ENCODE results near the gene CETP.

Gene CETP, protein sequence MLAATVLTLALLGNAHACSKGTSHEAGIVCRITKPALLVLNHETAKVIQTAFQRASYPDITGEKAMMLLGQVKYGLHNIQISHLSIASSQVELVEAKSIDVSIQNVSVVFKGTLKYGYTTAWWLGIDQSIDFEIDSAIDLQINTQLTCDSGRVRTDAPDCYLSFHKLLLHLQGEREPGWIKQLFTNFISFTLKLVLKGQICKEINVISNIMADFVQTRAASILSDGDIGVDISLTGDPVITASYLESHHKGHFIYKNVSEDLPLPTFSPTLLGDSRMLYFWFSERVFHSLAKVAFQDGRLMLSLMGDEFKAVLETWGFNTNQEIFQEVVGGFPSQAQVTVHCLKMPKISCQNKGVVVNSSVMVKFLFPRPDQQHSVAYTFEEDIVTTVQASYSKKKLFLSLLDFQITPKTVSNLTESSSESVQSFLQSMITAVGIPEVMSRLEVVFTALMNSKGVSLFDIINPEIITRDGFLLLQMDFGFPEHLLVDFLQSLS

DNA sequence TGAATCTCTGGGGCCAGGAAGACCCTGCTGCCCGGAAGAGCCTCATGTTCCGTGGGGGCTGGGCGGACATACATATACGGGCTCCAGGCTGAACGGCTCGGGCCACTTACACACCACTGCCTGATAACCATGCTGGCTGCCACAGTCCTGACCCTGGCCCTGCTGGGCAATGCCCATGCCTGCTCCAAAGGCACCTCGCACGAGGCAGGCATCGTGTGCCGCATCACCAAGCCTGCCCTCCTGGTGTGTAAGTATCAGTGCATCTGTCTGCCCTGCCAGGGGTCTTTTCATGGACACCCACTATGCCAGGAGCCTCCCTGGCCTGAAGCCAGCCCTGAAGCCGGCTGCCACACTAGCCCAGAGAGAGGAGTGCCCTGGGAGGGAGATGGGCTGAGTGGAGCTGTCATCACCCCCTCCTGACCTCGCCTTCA is at the start of gene CETP:
CETP (plus strand) TSS at position 100 of the 431 bp plus-strand sequence; CDS start at position 130, 30 bp downstream.
- no peak for FAIRE-seq

- FAIRE-seq: no peak
These were observed 48.7 kb upstream of the CETP start for GRCh38 chr16:56912746-56913708.

GRCh38 chr16:56914896-56915295 is 46.9 kb upstream of the CETP start:
- FAIRE-seq: no peak

DNA sequence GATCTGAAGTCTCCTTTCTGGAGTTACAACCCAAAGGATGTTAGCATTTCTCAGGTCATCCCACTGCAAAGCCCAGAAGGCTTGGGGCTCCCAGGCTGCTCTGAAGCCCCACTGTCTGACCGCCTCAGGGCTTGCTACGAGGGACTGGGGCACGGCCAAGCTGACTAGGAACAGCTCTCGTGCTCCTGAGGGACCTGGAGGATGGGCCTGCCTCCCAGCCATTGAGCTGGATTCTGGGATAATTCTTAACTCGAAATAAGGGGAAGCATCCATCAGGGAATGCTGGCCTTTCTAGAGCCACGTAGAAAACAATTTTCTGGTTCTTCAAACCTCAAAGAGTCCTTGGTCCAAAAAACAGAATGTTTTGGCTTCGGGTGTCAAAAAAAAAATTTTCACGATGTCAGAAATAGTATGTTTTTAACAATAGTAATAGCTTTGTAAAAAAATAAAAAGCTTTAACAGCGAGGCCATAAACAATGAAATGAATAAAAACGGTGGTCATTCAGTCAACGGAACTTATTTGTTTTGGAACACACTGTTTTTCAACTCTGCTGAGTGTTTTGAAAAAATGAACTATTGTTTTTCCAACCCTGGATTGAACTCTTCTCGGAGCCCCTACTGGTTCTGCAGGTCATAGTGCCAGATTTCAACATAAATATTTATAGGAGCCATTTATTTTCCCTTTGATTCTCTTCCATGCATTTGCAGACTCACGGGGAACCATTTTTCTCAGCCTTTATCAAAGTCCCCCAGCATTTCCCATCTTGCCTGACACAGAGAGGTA is 46.2 kb upstream of the CETP start:
- no peak for FAIRE-seq

- FAIRE-seq: no peak
These were observed 45.0 kb upstream of the CETP start for GRCh38 chr16:56916571-56917403.

DNA sequence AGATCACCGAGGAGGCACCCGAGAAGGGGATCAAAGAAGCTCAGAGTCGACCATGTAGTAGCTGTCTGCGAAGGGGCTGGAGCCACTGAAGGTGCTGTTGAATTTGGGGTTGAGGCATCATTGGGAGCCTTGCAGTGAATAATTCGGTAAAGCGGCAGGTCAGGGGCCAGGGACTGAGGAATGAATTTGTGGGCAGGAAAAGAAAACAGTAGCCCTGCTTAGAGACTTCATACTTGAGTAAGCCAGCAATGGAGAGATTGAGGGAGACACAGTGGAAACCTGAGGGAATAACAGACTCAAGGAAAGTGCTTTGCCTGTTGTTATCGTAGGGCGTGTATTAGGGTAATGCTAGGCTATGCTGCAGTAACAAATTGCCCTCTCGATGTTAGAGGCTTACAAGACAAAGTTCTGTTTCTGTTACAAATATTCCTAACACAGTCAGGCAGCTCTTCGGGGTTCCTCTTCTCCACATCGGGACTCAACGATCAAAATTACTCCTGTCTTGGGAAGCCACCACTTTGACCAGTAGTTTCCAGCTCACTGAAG is 43.2 kb upstream of the CETP start:
- no peak for FAIRE-seq

- FAIRE-seq: no peak
These were observed 42.5 kb upstream of the CETP start for GRCh38 chr16:56919099-56919800.

DNA sequence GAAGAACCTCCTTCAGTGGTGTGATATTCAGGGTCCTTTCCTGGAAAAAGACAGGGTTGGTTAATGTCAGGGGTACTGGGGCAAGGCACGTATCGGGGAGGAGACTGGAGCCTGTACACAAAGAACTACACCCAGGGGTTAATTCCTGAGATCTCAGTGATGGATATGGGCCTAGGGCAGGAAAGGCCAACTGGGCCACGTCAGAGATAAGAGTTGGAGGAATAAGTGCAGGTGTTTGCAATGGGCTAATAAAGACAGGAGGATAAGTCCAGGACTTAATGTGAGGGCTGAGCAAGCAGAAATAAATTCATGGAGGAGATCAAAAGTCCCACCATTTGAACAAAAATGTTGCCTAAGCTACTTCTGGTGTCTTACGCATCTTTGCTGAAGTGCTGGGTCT is 40.2 kb upstream of the CETP start:
- FAIRE-seq: no peak

DNA sequence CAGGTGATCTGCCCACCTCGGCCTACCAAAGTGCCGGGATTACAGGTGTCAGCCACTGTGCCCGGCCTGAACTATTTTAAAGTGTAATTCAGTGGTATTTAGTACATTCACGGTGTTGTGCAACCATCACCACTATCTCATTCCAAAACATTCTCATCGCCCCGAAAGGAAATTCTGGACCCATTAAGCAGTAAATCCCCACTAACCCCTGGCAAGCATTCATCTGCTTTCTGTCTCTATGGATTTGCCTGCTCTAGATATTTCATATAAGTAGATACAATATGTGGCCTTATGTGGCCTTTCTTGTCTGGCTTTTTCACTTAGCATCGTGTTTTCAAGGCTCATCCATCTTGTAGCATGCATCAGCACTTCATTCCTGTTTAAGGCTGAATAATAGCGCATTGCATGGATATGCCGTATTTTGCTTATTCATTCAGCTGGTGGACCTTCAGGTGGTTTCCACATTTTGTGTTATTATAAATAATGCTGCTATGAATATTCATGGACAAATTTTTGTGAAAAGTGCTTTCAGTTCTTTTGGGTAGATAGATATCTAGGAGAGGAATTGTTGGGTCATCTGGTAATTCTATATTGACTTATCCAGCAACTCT is 38.2 kb upstream of the CETP start:
- no peak for FAIRE-seq

DNA sequence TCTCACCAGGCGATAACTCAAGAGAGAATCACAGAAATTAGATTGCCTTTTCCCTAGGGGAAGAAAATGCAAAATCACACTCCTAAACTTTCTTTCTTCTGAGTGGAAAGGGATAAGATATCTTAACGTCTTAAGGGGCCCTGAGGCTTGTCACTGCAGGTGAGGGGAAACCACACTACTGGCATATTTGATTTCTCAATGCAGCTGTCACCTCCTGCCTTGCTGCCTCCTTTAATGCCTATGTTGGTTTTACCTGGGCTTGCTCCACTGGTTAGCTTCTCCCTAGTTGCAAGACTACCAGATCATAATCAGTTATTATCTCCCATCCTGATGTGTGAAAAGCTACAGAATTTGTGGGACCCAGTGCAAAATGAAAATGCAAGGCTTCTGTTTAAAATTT is 34.3 kb upstream of the CETP start:
- FAIRE-seq: no peak

DNA sequence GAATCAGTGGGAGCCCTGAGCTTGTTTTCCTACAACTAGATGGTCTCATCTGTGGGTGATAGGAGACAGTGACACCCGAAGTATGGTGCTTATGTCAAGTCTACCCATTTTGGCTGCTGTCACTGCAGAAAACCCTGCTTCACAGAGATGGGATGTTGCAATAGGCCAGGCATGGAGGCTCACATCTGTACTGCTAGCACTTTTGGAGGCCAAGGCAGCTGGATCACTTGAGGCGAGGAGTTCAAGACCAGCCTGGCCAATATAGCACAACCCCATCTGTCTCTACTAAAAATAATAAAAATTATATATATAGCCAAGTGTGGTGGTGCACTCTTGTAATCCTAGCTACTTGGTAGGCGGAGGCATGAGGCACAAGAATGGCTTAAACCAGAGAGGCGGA is 32.1 kb upstream of the CETP start:
- FAIRE-seq: no peak

GRCh38 chr16:56930486-56931270 is 31.1 kb upstream of the CETP start:
- no peak for FAIRE-seq

DNA sequence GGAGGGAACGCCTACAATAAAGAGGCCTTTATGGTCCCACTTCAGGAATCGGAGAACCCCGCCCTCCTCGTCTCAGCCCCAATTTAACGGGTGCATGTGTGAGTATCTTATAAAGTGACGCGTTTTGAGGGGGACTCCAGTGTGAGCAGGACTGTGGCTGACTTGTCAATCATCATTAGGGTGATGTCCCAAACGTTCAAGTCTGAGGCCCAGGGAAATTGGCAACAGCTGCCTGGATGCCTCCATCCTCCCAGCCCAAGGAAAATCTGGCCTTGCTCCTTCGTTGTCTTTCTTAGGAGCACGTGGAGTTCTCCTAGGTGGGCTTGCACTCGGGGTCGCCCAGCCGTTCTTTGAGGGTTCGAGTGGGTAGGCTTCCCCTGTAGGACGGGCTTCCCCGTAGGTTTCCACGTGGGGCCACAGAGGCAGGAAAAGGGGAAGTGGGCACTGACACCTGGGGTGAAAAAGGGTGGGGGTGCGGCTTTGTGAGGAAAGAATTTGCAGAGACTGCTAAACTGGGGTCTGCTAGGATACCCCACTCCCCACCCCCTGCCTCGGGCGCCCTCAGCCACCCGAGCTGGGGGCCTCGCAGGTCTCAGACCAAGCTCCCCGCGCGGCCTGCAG is 30.4 kb upstream of the CETP start:
- FAIRE-seq: no peak

DNA sequence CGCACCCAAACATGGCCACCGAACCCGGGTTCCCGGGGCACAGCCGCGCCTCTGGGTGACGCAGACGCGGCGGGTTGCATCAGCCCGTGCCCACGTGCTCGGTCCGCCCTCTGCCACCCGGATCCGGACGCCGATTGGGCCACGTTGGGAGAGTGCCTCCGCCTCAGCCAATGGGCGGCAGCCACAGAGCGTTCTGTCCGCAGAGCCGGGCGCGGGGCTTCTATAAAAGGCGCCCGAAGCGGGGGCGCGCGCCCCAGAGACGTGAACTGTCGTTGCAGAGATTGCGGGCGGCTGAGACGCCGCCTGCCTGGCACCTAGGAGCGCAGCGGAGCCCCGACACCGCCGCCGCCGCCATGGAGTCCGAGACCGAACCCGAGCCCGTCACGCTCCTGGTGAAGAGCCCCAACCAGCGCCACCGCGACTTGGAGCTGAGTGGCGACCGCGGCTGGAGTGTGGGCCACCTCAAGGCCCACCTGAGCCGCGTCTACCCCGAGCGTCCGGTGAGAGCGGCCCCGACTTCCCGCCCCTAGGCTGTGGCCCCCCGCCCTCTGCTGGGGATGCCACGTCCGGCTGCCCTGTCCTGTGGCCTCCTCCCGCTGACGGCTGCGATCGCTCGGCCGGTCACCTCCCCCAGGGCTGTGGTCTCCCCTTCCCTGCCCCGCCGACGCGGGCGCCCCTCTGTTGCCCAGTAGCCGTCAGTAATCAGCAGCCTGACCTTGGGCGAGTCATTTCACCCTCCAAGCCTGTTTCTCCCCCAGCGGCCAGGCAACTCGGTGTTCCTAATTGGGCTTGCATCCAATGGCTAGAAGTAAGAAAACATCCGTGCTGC is 29.6 kb upstream of the CETP start, which contains the start of gene HERPUD1:
HERPUD1 (plus strand) TSS at position 251 of the 829 bp plus-strand sequence; CDS start at position 354, 103 bp downstream.
- FAIRE-seq: no peak

DNA sequence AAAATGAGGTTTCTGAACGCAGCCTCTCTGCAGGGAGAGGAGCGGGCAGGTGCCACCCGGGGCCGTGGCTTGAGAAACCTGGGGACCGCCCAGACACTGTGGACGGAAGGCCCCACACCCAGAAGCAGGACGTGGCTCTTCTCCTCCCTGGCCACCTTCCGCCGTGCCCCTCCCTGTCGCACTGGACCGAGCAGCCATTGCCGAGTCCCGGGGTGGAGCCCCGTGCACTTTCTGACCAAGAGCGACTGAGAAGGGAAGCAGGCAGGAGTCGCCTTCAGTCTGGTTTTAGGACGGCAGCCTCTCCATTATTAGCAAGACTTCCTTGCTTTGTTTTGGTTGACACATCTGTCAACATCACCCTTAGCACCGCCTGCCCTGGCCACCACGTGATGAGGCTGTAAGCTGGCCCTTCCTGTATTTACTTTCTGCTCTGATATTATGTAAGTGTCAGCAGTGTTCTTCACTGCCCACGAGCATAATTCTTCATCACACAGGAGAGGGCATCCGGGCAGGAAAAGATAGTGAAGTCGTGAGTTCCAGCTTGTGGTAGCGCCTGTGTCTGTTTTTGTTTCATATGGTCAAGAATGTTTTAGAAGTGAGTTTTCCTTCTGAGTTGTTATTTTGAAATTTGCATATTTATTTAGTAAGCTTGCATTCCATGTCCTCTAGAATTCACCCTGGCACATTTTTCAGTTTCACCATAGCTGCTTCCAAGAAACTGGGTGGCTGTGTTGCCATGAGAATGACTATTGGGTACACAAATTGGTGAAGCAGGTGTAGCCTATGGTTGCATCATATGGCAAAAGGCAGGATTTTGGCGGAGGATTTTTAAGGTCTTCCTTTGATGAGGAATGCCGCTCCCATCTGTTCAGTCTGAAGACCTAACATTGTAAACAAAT is 28.8 kb upstream of the CETP start:
- FAIRE-seq: no peak

DNA sequence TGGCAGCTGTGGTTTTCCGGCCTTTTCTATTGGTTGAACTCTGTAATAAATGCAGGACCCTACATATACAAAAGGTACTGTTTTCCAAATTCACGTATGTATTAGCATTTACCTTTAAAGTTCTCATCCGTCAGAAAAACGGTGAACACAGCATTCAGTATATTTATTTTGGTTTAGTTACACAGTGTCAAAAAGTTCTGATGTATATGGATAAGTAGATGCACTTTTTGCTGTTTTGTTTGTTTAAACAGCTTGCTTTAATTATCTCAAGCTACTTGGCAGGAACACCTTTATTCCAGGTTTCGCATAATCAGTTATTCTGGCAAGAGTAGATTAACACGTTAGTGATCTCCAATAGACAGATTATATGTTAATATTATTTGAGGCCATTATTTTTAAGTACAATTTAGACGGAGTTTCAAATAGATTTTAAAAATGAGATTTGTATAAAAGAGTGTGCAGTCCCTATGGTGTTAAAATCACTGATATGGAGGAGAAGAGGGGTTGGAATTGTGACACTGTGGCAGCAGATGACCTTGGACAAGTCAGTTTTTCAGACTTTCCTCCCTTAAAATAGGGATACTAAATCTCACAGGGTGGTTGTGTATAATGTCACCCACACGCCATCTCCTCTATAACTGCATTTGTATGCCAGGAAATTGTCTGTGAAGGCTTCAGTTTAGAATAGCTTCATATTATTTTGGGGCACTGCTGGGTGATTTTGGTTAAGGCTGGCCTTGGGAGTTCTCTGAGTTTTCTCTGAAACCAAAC is 27.7 kb upstream of the CETP start:
- no peak for FAIRE-seq
